Ascending aorta (tissue), 2 donors: ENCODE results near the gene SFXN2. TPM values are rescaled to one million over a fixed set of nuclear protein-coding genes. Genes with fewer than 3 reads are reported as not detected.
A peak's percentile ranks its signal among the peaks of the same experiment; 100 is the strongest.

Source experiments
- DNase-seq, 2 donors: peaks; one replicate each; pipeline ENCODE4 v3.0.0-alpha.2; 2019; ENCODE audit warnings: low spot score in 2 of 2
- H3K27ac ChIP-seq, 2 donors: fragments of 200-600 bp; sonication (generic); one replicate each; pipeline ENCODE4 v1.5.1; 2016 to 2017; ENCODE audit warnings: mild to moderate bottlenecking in 1 of 2
- H3K27me3 ChIP-seq: fragments of 200-600 bp; sonication (generic); one replicate; pipeline ENCODE4 v1.5.1; 2017
- H3K36me3 ChIP-seq, 2 donors: fragments of 200-600 bp; sonication (generic); one replicate each; pipeline ENCODE4 v1.5.1; 2016
- H3K4me1 ChIP-seq, 2 donors: fragments of 200-600 bp; sonication (generic); one replicate each; pipeline ENCODE4 v1.5.1; 2016 to 2017; ENCODE audit warnings: mild to moderate bottlenecking in 1 of 2
- H3K4me3 ChIP-seq, 2 donors: fragments of 200-600 bp; sonication (generic); one replicate each; pipeline ENCODE4 v1.5.1; 2016 to 2017; ENCODE audit warnings: mild to moderate bottlenecking in 1 of 2
- H3K9me3 ChIP-seq, 2 donors: fragments of 200-600 bp; sonication (generic); one replicate each; pipeline ENCODE4 v1.5.1; 2016
- intact Hi-C: fragments of 100-400 bp; cut with DNase I; formaldehyde crosslinking; loops from one replicate; pipeline ENCODE4 v1.15.1; 2023
- total RNA-seq: library from RNA; depleted of rRNA; stranded (reverse); fragments of >200 nt; gene quantifications from one replicate; pipeline ENCODE4 v1.1.0, GENCODE V29; 2016
- TF ChIP-seq, protein P1 (sequence below), 3 experiments: fragments of 200-600 bp in 2 of 3; fragments of 450-650 bp in 1 of 3; sonication (generic) in 2 of 3; IDR thresholded peaks; one replicate each; pipeline ENCODE4 v1.5.1; 2016 to 2019; ENCODE audit warnings: antibody characterized with exemption in 3 of 3, mild to moderate bottlenecking in 1 of 3, moderate library complexity in 1 of 3

The SFXN2 gene
- total RNA-seq, 1 donor from 2014 or later = 2.1 TPM

DNA sequence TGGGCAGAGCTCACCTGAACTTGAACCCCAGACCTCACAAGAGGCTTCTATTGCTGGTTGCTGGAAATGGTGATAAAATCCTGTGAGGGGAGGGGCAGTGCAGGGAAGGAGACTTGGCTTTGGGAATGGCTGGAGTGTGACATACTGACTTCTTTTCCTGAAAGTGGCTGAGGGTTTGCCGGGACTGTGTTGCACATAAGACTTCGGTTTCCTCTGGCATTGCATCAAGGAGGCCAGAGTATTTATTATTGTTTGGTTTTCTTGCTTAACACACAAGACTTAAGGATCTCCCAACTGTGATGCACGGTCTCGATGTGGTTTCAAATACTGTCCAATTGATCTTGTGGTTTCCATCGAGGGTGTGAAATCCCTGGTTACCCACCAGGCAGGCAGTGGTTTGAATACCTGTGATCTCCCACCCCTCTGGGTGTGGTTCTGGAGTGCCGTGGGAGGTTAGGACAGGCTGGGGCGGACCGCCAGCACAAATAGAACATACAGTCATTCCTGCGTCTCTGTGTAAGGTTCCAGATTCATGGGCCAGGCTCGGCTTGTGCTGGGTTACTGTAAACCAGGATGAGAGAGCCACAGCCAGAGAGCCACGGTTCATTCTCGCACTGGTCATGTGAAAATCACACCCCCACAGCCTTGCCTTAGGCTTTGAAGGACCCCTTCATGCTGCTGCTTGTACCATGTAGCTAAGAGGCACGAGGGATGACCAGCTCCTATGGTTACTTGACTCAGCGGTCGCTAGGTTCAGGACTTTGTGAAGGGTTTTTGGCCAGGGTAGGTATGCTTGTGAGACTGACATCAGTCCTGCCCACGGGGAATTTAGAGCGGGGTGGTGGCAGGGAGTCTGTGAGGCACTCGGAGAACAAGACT, 68.5 kb downstream of the SFXN2 start:
- H3K4me1 ChIP-seq = peaks cover 39 to 86% of the 10 kb centered on the region in 2 donors
- intact Hi-C loops = loop anchor here (2.0 to 10.0 kb wide), 3 partner anchors 20 to 138 kb away; partner anchors contain the start of gene TRIM8
- H3K4me3 ChIP-seq = peak overlapping the region; percentile 28 to 35
- no peaks in the 10 kb centered on the region for H3K9me3 ChIP-seq
- H3K27me3 ChIP-seq = no peaks in the 10 kb centered on the region
- DNase-seq = peak; percentile 62 to 95
- H3K27ac ChIP-seq = peak overlapping the region; percentile 94 to 95
- TF ChIP-seq, protein P1, sequence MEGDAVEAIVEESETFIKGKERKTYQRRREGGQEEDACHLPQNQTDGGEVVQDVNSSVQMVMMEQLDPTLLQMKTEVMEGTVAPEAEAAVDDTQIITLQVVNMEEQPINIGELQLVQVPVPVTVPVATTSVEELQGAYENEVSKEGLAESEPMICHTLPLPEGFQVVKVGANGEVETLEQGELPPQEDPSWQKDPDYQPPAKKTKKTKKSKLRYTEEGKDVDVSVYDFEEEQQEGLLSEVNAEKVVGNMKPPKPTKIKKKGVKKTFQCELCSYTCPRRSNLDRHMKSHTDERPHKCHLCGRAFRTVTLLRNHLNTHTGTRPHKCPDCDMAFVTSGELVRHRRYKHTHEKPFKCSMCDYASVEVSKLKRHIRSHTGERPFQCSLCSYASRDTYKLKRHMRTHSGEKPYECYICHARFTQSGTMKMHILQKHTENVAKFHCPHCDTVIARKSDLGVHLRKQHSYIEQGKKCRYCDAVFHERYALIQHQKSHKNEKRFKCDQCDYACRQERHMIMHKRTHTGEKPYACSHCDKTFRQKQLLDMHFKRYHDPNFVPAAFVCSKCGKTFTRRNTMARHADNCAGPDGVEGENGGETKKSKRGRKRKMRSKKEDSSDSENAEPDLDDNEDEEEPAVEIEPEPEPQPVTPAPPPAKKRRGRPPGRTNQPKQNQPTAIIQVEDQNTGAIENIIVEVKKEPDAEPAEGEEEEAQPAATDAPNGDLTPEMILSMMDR (IDR thresholded peaks at IDR 0.05) = no peak
- H3K36me3 ChIP-seq = no peaks in the 10 kb centered on the region

DNA sequence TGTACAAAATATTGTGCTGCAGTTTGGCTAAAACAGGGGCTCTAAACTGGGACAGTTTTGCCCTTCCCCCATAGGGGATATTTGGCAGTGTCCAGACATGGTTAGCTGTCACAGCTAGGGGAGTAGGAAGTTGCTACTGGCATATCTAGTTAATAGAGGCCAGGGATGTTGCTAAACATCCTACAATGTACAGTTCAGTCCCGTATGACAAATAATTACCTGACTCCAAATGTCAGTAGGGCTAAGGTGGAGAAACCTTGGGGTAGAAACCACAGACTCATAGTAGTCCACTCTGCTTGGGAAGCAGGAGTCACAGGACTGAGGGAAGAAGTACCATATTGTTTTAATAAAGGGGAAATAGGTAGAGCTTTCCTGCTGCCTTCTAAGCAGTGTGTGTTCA, 69.1 kb downstream of the SFXN2 start:
- H3K4me3 ChIP-seq = peak overlapping the region; percentile 28 to 35
- TF ChIP-seq, protein P1 (IDR thresholded peaks at IDR 0.05) = no peak
- no peak for DNase-seq
- no peaks in the 10 kb centered on the region for H3K27me3 ChIP-seq
- intact Hi-C loops = loop anchor here (2.0 to 10.0 kb wide), 3 partner anchors 19 to 139 kb away; partner anchors contain the start of gene TRIM8
- H3K36me3 ChIP-seq = no peaks in the 10 kb centered on the region
- no peaks in the 10 kb centered on the region for H3K9me3 ChIP-seq
- H3K4me1 ChIP-seq = peaks cover 34 to 79% of the 10 kb centered on the region in 2 donors
- H3K27ac ChIP-seq = peak overlapping the region; percentile 94 to 95

DNA sequence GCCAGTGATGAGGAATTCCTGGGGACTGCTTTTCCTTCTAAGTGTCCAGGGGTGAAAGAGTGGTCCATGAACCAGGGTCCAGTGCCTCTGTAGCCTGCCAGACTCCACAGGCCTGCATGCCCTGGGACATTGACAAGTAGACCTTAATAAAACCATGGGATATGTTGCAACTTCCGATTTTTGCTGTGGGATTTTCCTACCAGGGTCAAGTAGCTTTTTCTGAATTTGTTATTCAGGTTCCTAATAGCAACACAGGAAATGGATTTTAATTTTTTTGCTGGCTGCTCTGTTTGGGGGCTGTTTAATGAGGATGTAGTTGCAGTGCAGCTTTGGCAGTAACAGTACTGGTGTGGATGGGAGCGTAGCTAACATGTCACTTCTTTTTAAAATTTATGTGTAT, 71.4 kb downstream of the SFXN2 start:
- intact Hi-C loops = loop anchor here (10.0 kb wide), 1 partner anchor 141 kb away; the partner anchor contains the start of gene TRIM8
- Histone ChIP-seq H3K27me3 (no peaks in the 10 kb centered on the region), H3K9me3 (no peaks in the 10 kb centered on the region), H3K36me3 (no peaks in the 10 kb centered on the region), H3K27ac (peak overlapping the region; percentile 94 to 95), H3K4me3 (no peak overlapping the region), H3K4me1 (peaks cover 32 to 66% of the 10 kb centered on the region in 2 donors)
- TF ChIP-seq, protein P1 (IDR thresholded peaks at IDR 0.05) = no peak
- DNase-seq = peak in 1 of 2 donors; percentile 68

DNA sequence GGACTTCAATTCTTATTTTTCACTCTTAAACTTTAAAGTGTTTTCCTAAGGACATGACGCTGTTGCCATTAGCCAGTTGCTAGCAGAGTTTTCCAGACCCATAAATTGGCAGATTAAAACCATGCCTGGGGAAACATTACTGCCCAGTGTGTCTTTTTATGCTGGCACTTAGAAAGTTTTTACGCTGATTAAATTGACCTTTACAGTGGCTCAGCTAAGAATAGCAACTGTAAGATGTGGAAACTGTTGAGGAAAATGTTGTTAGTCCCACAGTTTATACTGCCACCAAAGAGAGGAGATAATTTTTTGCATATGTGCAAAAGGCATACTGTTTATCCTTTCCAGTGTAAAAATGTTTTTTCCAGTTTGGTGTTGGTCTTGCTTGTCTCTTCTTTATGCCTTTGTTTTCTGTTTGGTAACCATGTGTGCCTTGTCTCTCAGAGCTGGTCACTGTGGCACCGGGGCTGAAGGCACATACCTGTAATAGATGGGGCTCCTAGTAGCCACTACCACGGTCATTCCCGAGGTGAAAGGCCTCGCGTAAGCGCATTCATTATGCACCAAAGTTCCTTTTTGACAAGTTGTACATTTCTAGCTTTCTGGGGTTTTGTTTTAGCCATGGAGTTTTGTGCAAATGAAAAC, 77.4 kb downstream of the SFXN2 start:
- Histone ChIP-seq H3K4me1 (peaks cover 15 to 58% of the 10 kb centered on the region in 2 donors), H3K36me3 (no peaks in the 10 kb centered on the region), H3K4me3 (no peak overlapping the region), H3K27ac (peak overlapping the region; percentile 36 to 42), H3K9me3 (no peaks in the 10 kb centered on the region), H3K27me3 (no peaks in the 10 kb centered on the region)
- no peak for DNase-seq
- TF ChIP-seq, protein P1 (IDR thresholded peaks at IDR 0.05) = no peak
- intact Hi-C loops = no loop called here

Other genes starting within 250 kb of the SFXN2 start
- gene ACTR1A, start 211.9 kb upstream of the SFXN2 start, total RNA-seq = 200 TPM
- 17.3 TPM for gene SUFU, start 210.7 kb upstream of the SFXN2 start, total RNA-seq
- 216 TPM for gene TRIM8, start 70.2 kb upstream of the SFXN2 start, total RNA-seq
- 2.0 TPM for gene ARL3, start 239 bp upstream of the SFXN2 start, total RNA-seq
- 107 TPM for gene WBP1L, start 29.3 kb downstream of the SFXN2 start, total RNA-seq
- 116 TPM for gene CYP17A1, start 122.8 kb downstream of the SFXN2 start, total RNA-seq
- gene BORCS7, start 139.6 kb downstream of the SFXN2 start, total RNA-seq = 57.2 TPM
- gene AS3MT, start 154.8 kb downstream of the SFXN2 start, total RNA-seq = 1.4 TPM
- gene CNNM2, start 203.7 kb downstream of the SFXN2 start, total RNA-seq = 18.7 TPM